IPS-NIHi7 (cell line): ENCODE data around the gene TTLL8.
"Not testable (repeated sequence)": the region's sequence is repeated elsewhere in the genome, so short reads cannot be mapped to it uniquely, and the experiment has no call there.

Source experiments
- DNase-seq: peaks from one replicate; pipeline ENCODE4 v3.0.0; 2012; ENCODE audit warnings: mixed read lengths; ENCODE audit errors: extremely low spot score

TTLL8 gene

GRCh38 chr22:50058061-50058905 is at the start of gene TTLL8:
Gene TTLL8, minus strand, starts transcription at chr22:50058298.
- no peak for DNase-seq

DNA sequence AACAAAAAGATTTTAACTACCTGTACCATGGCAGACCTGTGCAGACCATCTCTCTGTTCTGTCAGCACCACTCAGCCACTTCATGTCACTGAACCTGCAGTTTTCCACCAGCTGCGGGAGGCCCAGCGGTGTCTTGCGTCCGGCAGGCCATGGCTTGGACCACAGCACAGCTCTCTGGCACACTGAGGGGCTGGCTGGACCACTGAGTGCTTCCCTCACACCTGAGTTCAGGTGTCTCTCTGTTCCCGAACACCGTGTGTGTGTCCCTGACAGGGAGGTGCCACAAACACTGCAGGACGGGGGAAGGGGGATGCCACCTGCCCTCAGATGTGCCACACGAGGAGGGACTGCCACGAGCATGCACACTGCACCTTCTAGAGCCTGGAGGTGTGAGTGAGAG is 49.4 kb upstream of the TTLL8 start:
- DNase-seq = no peak

DNA sequence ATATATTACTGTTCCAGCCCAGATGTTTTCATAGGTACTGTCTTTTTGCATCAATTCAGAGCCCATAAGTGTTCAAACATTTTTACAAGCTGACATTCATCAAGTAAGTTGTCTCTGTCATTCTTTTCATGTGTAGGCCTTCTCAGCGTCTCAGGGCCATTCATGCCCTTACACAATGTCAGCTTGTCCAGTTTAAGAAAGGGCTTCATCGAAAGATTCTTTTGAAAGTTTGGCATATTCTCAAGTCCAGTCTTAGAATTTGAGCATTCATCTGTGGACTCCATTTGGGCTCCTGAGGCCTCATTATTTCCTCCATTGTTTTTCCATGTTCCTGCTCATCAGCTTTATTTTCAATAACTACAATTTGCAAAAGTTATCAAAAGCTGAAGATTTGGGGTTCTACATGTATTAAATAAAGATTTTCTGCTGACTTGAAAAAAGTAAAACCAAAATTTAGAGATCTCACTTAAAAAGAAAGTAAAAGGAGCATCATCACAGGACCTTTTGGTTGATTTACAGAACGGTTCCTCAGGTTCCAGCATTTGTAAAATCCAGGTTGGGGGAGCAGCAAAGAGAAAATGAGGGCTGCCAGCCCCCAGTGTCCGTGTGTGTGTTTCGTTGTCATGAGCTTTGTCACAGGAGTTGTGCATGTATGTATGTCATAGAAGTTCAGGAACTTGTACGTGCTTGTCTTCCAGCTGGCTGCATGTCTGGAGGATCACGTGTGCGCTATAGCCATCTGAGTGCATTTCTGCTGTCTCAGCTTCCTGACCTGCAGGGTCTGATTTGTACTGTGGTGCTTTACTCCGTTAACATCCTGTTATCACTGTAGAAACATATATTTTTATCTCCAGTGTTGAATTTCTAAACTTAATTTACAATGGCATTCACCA is 47.4 kb upstream of the TTLL8 start:
- no peak for DNase-seq

DNA sequence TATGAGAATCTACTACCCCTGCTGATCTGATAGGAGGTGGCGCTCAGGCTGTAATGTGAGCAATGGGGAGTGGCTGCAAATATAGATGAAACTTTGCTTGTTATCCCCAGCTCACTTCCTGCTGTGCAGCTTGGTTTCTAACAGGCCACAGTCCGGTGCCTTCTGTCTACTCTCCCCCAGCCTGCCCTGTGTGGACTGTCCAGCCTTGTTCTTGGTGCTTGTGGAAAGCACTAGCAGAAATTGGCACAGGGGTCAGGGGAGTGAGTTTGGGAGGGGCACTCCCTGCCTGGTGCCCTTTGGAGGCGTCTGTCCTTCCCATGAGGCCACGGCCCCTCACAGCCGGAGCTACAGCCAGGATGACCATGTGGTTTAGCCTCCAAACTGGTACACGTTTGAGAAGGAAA is 46.0 kb upstream of the TTLL8 start:
- no peak for DNase-seq

- peak; percentile 63 for DNase-seq
Measured at GRCh38 chr22:50102946-50103345, 44.8 kb upstream of the TTLL8 start.

- no peak for DNase-seq
Measured at GRCh38 chr22:50101870-50102565, 43.9 kb upstream of the TTLL8 start.

GRCh38 chr22:50098052-50098451 is 40.0 kb upstream of the TTLL8 start:
- no peak for DNase-seq

DNA sequence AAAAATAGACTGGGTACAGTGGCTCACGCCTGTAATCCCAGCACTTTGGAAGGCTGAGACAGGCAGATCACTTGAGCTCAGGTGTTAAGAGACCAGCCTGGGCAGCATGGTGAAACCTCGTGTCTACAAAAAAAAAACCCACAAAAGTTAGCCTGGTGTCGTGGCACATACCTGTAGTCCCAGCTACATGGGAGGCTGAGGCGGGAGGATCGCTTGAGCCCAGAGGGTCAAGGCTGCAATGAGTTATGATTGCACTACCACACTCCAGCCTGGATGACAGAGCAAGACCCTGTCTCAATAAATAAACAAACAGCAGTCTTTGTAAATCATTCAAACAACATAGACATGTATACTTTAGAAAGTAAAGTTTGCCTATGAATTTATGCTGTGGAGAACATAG is 34.2 kb upstream of the TTLL8 start:
- no peak for DNase-seq

DNA sequence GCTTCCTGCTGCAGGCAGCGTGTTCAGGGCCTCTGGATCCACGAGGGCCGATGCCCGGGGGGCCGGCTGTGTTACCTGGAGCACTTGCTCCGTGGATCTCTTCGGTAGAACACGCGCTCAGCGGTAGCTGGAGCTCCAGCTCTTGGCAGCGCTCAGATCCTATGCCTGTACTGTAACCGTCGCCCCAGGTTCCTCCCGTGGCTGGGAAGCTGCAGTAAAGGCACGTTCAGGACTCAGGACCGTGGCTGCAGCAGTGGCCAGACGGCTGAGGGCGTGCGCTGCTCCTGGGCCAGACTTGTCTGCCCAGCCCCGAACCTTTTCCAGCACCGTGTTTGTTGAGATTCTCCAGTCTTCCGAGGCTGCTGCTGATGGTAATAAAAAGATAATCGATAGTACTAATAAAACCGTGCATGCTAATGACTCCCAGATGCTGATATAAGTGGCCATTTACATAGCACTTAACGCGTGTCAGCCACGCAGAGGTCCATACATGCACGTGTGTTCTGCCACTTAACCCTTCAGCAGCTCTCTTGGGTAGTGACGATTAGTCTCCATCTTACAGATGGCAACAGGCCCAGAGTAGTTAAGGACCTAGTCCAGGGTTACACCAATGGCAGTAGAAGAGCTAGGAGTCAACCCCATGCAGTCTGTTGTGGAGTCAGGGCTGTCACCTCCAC is 33.1 kb upstream of the TTLL8 start:
- no peak for DNase-seq

GRCh38 chr22:50090412-50090714 is 32.3 kb upstream of the TTLL8 start:
- DNase-seq = no peak

DNA sequence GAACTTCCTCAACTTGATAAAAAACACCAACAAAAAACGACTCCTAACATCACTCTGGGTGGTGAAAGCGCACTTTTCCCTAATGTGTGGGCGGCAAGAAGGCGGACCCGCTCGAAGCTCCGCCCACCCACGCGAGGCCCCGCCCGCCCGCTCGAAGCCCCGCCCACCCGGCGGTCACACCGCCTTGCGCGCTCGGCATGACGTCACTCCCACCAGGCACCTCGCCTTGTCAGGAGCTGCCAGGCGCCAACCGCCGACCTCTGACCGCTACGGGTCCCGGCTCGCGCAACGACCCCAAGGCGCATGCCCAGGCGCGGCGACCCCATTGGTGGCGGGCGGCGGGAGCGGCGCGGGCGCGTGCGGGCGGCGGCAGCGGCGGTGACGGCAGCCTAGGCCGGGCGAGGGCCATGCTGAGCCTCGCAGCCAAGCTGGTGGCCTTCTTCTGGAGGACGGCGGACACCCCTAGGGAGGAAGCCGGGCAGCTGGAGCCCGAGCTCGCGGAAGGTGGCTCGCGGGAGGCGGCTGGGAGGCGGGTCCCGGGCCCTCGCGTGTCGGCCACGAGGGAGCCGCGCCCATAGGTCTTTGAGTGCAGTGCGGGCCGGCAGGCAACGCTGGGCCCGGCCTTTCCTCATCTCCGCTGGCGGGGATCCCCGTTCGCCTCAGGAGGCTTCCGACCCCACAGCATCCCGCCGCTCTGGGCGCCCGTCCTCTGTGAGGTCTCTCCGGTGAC is 31.7 kb upstream of the TTLL8 start, which contains the start of gene MOV10L1:
MOV10L1 (plus strand) TSS at position 325 of the 730 bp plus-strand sequence; CDS start at position 408, 83 bp downstream.
- DNase-seq = peak; percentile 58

GRCh38 chr22:50089231-50089630 is 31.1 kb upstream of the TTLL8 start:
- no peak for DNase-seq

DNA sequence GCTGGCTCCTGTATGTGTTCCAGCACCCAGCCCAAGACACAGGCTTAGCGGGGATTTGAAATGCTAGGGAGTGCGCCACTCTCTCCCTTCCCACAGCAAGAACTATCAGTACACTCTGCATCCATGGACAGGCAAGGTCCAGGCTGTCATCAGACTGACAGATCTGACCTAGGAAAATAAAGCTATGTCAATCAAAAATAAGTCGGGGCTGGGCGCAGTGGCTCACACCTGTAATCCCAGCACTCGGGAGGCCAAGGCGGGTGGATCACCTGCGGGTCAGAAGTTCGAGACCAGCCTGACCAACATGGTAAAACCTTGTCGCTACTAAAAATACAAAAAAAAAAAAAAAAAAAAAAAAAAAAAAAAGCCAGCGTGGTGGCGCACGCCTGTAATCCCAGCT is 30.0 kb upstream of the TTLL8 start:
- DNase-seq = no peak

- no peak for DNase-seq
Measured at GRCh38 chr22:50087646-50088045, 29.5 kb upstream of the TTLL8 start.

DNA sequence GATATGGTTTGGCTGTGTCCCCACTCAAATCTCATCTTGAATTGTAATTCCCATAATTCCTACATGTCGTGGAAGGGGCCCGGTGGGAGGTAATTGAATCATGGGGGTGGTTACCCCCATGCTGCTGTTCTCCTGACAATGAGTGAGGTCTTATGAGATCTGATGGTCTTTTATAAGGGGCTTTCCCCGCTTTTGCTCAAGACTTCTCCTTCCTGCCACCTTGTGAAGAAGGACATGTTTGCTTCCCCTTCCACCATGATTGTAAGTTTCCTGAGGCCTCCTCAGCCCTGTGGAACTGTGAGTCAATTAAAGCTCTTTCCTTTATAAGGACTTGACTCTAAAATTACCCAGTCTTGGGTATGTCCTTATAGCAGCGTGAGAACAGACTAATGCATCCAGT is 28.9 kb upstream of the TTLL8 start:
- DNase-seq = not testable (repeated sequence)

GRCh38 chr22:50086526-50086925 is 28.4 kb upstream of the TTLL8 start:
- DNase-seq = no peak

DNA sequence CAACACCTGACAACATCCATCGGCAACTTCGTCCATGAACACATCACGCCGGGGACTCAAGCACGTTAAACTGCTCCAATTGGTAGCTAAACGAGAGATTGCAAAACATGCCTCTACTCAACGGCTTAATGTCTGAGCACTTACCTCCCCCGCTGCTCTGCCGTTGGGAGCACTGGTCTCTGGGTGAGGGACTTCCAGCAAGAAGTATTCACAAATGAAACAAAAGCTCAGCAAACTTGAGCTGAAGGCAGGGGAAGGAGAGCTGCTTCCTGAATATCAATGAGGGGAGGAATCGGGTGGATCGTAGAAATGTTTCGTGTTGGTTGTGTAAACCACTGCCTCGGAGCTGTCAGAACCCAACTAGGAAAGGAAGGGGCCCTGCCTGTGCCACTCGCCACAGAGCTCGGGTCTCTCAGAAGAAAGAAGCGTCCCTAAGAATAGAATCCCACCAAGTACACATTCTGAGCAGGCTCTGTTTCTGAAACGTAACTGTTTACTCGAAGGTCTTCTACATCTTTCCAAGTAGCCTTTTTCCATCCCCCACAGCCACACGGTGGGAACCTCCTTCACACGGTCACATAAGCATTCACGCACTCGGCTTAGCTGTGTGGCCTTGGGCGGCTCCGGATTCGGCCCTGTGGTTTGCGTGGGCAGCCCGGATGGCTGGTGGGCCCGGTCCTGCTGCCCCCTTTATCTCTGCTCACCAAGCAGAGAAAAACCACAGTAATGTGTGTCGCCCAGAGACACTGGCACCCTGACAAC is 27.3 kb upstream of the TTLL8 start, which contains the start of gene MLC1:
MLC1 (minus strand) TSS at position 216 of the 762 bp plus-strand sequence. CDS start 524 bp downstream, outside the sequence.
- peak; percentile 29 for DNase-seq

GRCh38 chr22:50084614-50085021 is 26.5 kb upstream of the TTLL8 start:
- peak; percentile 12 for DNase-seq

DNA sequence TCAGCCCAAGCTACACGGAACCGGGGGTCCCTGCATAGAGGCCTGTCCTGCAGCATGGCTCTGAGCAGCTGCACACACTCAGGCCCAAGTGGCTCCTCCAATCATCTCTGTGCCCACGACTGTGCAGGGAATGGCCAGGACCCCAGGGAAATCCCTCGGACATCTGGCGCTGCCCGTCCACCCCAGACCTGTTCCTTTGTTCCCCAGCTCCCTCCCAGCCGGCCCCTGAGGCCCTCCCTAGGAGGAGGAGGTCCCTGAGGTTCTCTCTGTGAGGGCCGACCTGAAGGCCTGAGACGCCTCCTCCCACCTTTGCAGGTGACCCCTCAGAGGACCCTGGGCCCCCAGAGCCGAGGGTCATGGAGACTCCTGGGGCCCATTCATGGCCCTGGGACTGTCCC is 26.0 kb upstream of the TTLL8 start:
- DNase-seq = peak; percentile 10

- peak; percentile 10 for DNase-seq
Measured at GRCh38 chr22:50083462-50084079, 25.5 kb upstream of the TTLL8 start.
